HG03457 (cell line): ENCODE measurements around the gene MYO1E.
A peak's percentile ranks its signal among the peaks of the same experiment; 100 is the strongest.
"Not testable (repeated sequence)": the region's sequence is repeated elsewhere in the genome, so short reads cannot be mapped to it uniquely, and the experiment has no call there.

Source experiments
- ATAC-seq: cut with Tn5 transposase; IDR thresholded peaks from one replicate; pipeline ENCODE4 v1.9.1; 2021; ENCODE audit warnings: moderate number of reproducible peaks; ENCODE audit not compliant: unreplicated experiment

Gene MYO1E

GRCh38 chr15:59372352-59373211, at the start of gene MYO1E:
MYO1E (minus strand) TSS chr15:59372871; CDS start chr15:59372500, 371 bp downstream.
- peak; percentile 45 for ATAC-seq

GRCh38 chr15:59420986-59421618, 48.4 kb upstream of the MYO1E start:
- ATAC-seq: no peak

GRCh38 chr15:59420108-59420507, 47.4 kb upstream of the MYO1E start:
- no peak for ATAC-seq

- ATAC-seq: no peak
Observed at GRCh38 chr15:59419170-59419569, 46.5 kb upstream of the MYO1E start.

GRCh38 chr15:59416816-59417215, 44.1 kb upstream of the MYO1E start:
- ATAC-seq: no peak

GRCh38 chr15:59413577-59413976, 40.9 kb upstream of the MYO1E start:
- ATAC-seq: no peak

GRCh38 chr15:59410391-59410896, 37.8 kb upstream of the MYO1E start:
- ATAC-seq: no peak

DNA sequence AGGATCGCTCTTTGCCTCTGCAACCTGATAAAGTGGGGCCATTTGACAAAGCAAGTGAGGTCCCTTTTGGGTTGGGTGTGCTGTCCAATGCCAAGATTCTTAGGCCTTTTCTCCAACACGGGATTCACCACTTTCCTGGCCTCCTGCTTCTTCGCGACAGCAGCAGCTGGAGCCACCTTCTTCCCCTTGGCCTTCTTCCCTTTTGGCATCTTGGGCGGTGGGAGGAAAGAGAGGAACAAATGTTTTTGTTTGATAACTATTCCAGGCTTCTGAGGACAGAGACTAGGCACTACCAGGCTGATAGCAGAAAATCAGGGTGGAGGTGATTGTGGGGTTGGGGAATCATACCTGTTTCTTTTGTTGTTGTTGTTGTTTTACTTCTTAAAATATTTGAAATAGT, 35.3 kb upstream of the MYO1E start:
- no peak for ATAC-seq

GRCh38 chr15:59406446-59406845, 33.8 kb upstream of the MYO1E start:
- ATAC-seq: no peak

DNA sequence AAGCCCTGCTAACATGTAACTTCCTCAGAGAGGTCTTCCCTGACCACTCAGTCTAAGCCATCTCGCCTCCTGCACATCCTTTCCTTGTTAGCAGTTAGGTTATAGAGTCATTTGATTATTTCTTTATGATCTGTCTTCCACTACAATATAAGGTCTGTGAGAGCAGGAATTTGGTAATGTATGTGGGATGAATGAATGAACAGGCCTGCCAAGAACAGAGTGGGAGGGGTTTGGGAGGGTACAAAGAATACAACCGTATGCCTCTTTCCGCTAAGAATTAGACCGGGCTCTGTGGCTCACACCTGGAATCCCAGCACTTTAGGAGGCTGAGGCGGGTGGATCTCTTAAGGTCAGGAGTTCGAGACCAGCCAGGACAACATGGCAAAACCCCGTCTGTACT, 32.4 kb upstream of the MYO1E start:
- no peak for ATAC-seq

DNA sequence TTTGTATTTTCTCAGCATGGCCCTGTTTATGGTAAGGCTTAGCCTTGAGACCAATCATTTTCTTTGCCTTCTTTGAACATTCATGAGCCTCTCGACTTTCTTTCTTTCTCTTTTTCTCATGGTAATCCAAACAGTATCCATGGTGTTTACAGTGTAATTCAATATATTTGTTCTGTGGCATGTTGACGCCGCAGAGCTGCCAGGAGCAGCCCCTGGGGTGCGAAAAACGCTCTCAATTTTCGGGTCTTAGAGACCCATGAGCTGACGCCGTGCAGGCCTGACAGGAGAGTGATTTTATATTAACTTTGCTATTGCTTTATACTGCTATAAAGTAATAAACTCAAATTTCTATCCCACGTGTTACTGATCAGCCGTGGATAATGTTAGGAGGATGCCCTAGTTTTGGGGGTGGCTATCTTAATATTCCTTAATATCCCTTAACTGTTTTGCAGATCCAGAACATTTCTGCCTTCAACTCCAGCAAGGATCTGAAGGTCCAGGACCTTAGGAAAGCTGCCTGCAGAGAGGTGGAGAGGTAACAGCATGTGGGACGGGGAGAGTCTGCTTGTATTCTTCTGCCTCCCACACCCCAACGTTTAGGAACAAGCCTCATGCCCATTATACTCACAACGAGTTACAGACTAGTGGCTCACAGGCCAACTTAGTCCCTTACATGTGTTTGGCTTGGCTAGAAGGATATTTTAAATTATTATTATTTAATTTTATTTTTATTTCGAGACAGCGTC, 29.3 kb upstream of the MYO1E start:
- no peak for ATAC-seq

- ATAC-seq: not testable (repeated sequence)
Observed at GRCh38 chr15:59401051-59401823, 28.6 kb upstream of the MYO1E start.

GRCh38 chr15:59400103-59400813, 27.6 kb upstream of the MYO1E start:
- no peak for ATAC-seq

GRCh38 chr15:59399465-59400102, 26.9 kb upstream of the MYO1E start:
- ATAC-seq: peak; percentile 54

DNA sequence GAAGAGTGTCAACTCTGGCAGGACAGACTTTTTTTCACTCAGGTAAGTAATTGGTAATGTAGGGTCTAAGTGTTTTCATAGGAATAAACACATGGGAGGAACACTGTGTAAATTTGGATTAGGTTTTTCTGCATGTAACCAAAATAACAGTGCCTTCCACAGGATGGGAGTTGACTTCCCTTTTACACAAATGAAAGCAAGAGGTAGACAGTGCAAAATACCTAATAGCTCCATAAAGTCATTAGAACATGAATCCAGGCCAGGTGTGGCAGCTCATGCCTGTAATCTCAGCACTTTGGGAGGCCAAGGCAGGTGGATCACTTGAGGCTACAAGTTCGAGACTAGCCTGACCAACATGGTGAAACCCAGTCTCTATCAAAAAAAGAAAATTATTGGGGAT, 25.5 kb upstream of the MYO1E start:
- ATAC-seq: no peak

- ATAC-seq: no peak
Observed at GRCh38 chr15:59396679-59397078, 24.0 kb upstream of the MYO1E start.

GRCh38 chr15:59396211-59396610, 23.5 kb upstream of the MYO1E start:
- no peak for ATAC-seq

DNA sequence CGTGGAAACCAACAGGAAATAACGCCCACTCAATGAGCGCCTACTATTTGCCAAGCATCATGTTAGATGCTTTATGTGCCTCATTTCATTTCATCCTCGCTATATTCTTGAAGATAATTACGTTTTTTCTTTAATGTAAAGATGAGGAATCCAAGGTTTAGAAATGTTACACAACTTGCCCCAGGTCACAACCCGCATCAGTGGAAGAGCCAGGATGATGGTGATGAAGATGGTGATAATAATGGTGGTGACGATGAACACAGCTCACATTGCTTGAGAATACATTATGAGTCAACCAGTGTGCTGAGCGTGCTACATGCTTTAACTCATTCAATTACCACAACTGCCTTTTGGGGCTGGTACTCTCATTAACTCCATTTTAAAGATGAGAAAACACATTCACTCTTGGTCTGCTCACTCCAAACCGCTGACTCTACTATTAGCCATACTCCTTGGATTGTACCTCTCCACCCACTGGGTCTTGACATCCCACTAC, 21.5 kb upstream of the MYO1E start:
- ATAC-seq: no peak

GRCh38 chr15:59392299-59392698, 19.6 kb upstream of the MYO1E start:
- ATAC-seq: no peak
